Tibial nerve (tissue), 4 donors: Measurements from ENCODE around the gene FAM187B.

Experiments used
- EP300 ChIP-seq, 2 donors: sonication (generic); formaldehyde crosslinking; IDR thresholded peaks; one replicate each; pipeline ENCODE4 v1.6.1; 2017; ENCODE audit warnings: antibody characterized with exemption in 2 of 2, mild to moderate bottlenecking in 1 of 2
- POLR2A ChIP-seq, 2 donors: fragments of 450-650 bp; IDR thresholded peaks; one replicate each; pipeline ENCODE4 v1.6.1; 2017; ENCODE audit warnings: antibody characterized with exemption in 2 of 2, mild to moderate bottlenecking in 2 of 2, moderate library complexity in 2 of 2
- TF ChIP-seq, protein P1 (sequence below), 5 experiments: fragments of 200-600 bp in 3 of 5; fragments of 450-650 bp in 2 of 5; sonication (generic) in 3 of 5; IDR thresholded peaks; one replicate each; pipeline ENCODE4 v1.5.1; 2016 to 2019; ENCODE audit warnings: antibody characterized with exemption in 5 of 5, mild to moderate bottlenecking in 3 of 5, moderate library complexity in 2 of 5

DNA sequence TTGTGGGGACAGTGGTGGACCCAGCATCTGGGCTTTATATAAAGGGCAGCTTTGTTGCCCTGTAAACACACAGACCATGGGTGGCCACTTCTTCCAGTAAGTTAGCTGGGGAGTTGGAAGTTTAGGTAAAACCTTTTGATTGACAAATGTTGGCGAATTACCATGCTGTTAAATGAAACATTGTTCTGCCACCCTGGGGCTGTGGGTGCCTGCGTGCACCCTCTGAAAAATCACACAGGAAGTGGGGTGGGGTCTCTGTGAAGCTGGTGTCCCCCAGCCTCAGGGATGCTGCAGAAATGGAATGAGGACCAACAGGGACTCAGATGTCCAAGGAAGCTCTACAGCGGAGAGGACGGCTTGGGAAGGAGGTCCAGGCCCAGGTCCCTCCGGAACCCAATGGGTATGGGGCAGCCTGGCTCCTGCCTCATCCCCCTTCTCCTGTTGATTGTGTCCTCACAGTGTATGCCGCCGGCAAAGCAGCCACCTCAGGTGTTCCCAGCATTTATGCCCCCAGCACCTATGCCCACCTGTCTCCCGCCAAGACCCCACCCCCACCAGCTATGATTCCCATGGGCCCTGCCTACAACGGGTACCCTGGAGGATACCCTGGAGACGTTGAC, 37.5 kb upstream of the FAM187B start:
- TF ChIP-seq, protein P1, sequence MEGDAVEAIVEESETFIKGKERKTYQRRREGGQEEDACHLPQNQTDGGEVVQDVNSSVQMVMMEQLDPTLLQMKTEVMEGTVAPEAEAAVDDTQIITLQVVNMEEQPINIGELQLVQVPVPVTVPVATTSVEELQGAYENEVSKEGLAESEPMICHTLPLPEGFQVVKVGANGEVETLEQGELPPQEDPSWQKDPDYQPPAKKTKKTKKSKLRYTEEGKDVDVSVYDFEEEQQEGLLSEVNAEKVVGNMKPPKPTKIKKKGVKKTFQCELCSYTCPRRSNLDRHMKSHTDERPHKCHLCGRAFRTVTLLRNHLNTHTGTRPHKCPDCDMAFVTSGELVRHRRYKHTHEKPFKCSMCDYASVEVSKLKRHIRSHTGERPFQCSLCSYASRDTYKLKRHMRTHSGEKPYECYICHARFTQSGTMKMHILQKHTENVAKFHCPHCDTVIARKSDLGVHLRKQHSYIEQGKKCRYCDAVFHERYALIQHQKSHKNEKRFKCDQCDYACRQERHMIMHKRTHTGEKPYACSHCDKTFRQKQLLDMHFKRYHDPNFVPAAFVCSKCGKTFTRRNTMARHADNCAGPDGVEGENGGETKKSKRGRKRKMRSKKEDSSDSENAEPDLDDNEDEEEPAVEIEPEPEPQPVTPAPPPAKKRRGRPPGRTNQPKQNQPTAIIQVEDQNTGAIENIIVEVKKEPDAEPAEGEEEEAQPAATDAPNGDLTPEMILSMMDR (IDR thresholded peaks at IDR 0.05), result no peak
- TF ChIP-seq POLR2A (IDR thresholded peaks at IDR 0.05) (no peak), EP300 (IDR thresholded peaks at IDR 0.05) (no peak)
